Esophagus muscularis mucosa (tissue), 4 donors: ENCODE data around the gene KCNJ6. TPM values are rescaled to one million over a fixed set of nuclear protein-coding genes. Genes with fewer than 3 reads are reported as not detected.

Experiments used
- DNase-seq: peaks from one replicate; pipeline ENCODE4 v3.0.0-alpha.2; 2017; ENCODE audit errors: extremely low spot score
- H3K27ac ChIP-seq, 4 donors: fragments of 200-600 bp; sonication (generic); replicated peaks in 1 of 4; 1 replicate in 3 of 4; 2 replicates in 1 of 4; pipeline ENCODE4 v1.5.1; 2016 to 2019; ENCODE audit warnings: mild to moderate bottlenecking in 1 of 4
- H3K27me3 ChIP-seq, 4 donors: fragments of 200-600 bp; sonication (generic); one replicate each; pipeline versions ENCODE4 v1.5.1 to v1.6.0; 2016 to 2019
- H3K36me3 ChIP-seq, 4 donors: fragments of 200-600 bp; sonication (generic); one replicate each; pipeline ENCODE4 v1.5.1; 2016 to 2019
- H3K4me1 ChIP-seq, 4 donors: fragments of 200-600 bp; sonication (generic); one replicate each; pipeline ENCODE4 v1.5.1; 2016 to 2019
- H3K4me3 ChIP-seq, 4 donors: fragments of 200-600 bp; sonication (generic); 1 replicate in 2 of 4; 2 replicates in 2 of 4; pipeline ENCODE4 v1.5.1; 2016 to 2019; ENCODE audit warnings: mild to moderate bottlenecking in 4 of 4, moderate library complexity in 1 of 4
- H3K9me3 ChIP-seq, 4 donors: fragments of 200-600 bp; sonication (generic); 1 replicate in 3 of 4; 2 replicates in 1 of 4; pipeline ENCODE4 v1.5.1; 2016 to 2019
- EP300 ChIP-seq: sonication (generic); formaldehyde crosslinking; IDR thresholded peaks from one replicate; pipeline ENCODE4 v1.6.1; 2017; ENCODE audit warnings: antibody characterized with exemption
- POLR2A ChIP-seq: fragments of 450-650 bp; IDR thresholded peaks from one replicate; pipeline ENCODE4 v1.6.1; 2017; ENCODE audit warnings: antibody characterized with exemption, moderate library complexity, mild to moderate bottlenecking, low read depth
- POLR2AphosphoS5 ChIP-seq, 2 donors: sonication (generic); formaldehyde crosslinking; IDR thresholded peaks; one replicate each; pipeline ENCODE4 v1.6.1; 2017; ENCODE audit warnings: antibody characterized with exemption in 2 of 2
- WGBS: methylation state at CpG from one replicate; pipeline ENCODE4 v1.1.5; 2018; 5-methylcytosine and 5-hydroxymethylcytosine counted together
- intact Hi-C: fragments of 100-400 bp; cut with DNase I; formaldehyde crosslinking; loops from one replicate; pipeline ENCODE4 v1.15.1; 2023
- total RNA-seq, 4 donors: library from RNA; depleted of rRNA; stranded (reverse); fragments of >200 nt; gene quantifications; one replicate each; pipeline versions ENCODE4 v1.1.0 to v1.2.1, GENCODE V29; 2016
- TF ChIP-seq, protein P1 (sequence below), 3 experiments: fragments of 200-600 bp in 2 of 3; fragments of 450-650 bp in 1 of 3; sonication (generic) in 2 of 3; IDR thresholded peaks; one replicate each; pipeline ENCODE4 v1.5.1; 2017 to 2019; ENCODE audit warnings: antibody characterized with exemption in 3 of 3, mild to moderate bottlenecking in 2 of 3, moderate library complexity in 1 of 3

KCNJ6 gene
- total RNA-seq, 4 donors from 2014 or later, result under 0.01 TPM; not detected in 2

GRCh38 chr21:37799211-37800056, 116.8 kb downstream of the KCNJ6 start:
- H3K9me3 ChIP-seq, result peaks cover 0 to 7% (median 0%) of the 10 kb centered on the region in 4 donors
- no peaks in the 10 kb centered on the region for H3K4me1 ChIP-seq
- no peaks in the 10 kb centered on the region for H3K36me3 ChIP-seq
- TF ChIP-seq, protein P1, sequence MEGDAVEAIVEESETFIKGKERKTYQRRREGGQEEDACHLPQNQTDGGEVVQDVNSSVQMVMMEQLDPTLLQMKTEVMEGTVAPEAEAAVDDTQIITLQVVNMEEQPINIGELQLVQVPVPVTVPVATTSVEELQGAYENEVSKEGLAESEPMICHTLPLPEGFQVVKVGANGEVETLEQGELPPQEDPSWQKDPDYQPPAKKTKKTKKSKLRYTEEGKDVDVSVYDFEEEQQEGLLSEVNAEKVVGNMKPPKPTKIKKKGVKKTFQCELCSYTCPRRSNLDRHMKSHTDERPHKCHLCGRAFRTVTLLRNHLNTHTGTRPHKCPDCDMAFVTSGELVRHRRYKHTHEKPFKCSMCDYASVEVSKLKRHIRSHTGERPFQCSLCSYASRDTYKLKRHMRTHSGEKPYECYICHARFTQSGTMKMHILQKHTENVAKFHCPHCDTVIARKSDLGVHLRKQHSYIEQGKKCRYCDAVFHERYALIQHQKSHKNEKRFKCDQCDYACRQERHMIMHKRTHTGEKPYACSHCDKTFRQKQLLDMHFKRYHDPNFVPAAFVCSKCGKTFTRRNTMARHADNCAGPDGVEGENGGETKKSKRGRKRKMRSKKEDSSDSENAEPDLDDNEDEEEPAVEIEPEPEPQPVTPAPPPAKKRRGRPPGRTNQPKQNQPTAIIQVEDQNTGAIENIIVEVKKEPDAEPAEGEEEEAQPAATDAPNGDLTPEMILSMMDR (IDR thresholded peaks at IDR 0.05), result no peak
- TF ChIP-seq POLR2A, result no peak
- no peak for TF ChIP-seq EP300
- TF ChIP-seq POLR2AphosphoS5 (IDR thresholded peaks at IDR 0.05), result no peak
- WGBS, result 30% methylated on average over 3 of the region's 3 CpGs
- no peak overlapping the region for H3K4me3 ChIP-seq
- intact Hi-C loops, result no loop called here
- DNase-seq, result no peak
- H3K27me3 ChIP-seq, result peaks cover 0 to 30% (median 2%) of the 10 kb centered on the region in 4 donors
- H3K27ac ChIP-seq, result no peak overlapping the region

DNA sequence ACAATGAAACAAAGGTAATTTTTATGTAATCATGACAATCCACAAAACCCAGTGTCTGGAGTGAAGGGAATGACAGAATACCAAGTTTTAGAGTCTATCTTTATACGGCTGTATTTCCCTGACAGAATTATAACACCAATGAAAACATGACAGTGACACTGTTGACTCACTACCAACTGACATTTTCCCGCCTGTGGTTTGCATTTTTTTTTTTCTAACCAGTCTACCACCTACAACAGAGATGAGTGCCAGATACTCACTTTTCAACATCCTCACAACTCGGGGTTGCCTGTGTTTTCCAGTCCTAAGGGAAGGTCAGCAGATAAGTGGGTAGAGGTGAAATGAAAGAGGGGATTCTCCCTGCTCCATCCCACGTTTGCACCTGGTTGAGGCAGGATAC, 118.9 kb downstream of the KCNJ6 start:
- intact Hi-C loops, result no loop called here
- TF ChIP-seq POLR2AphosphoS5 (IDR thresholded peaks at IDR 0.05) (no peak), POLR2A (no peak), EP300 (no peak)
- TF ChIP-seq, protein P1 (IDR thresholded peaks at IDR 0.05), result no peak
- Histone ChIP-seq H3K4me1 (no peaks in the 10 kb centered on the region), H3K27me3 (peaks cover 0 to 17% (median 2%) of the 10 kb centered on the region in 4 donors), H3K27ac (no peak overlapping the region), H3K4me3 (no peak overlapping the region), H3K36me3 (no peaks in the 10 kb centered on the region), H3K9me3 (no peaks in the 10 kb centered on the region)
- DNase-seq, result no peak
- WGBS, result 57% methylated on average over 4 of the region's 4 CpGs

DNA sequence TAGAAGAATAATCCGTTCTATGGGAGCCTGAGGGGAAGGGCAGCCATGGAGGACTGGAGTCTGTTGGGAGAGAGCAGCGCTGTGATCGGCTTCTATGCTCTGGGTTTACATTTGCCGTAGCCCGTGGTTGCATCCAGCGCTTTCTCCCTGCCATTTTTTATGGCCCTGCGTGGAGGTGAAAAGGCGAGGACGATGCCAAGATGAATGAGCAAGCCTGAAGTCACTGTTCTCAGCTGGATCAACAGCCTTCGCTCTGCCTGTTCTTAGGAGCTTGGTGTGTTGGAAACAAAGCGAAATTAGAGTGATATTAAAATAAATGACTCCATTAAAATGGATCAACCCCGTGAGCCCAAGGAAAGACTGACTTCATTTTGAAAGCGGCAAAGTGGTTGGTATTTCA, 120.2 kb downstream of the KCNJ6 start:
- WGBS, result 92% methylated on average over 13 of the region's 13 CpGs
- TF ChIP-seq, protein P1 (IDR thresholded peaks at IDR 0.05), result no peak
- TF ChIP-seq POLR2AphosphoS5 (IDR thresholded peaks at IDR 0.05), result no peak
- TF ChIP-seq POLR2A, result no peak
- TF ChIP-seq EP300, result no peak
- H3K36me3 ChIP-seq, result no peaks in the 10 kb centered on the region
- no peak for DNase-seq
- no peaks in the 10 kb centered on the region for H3K9me3 ChIP-seq
- peaks cover 0 to 4% (median 0%) of the 10 kb centered on the region in 4 donors for H3K27me3 ChIP-seq
- H3K4me1 ChIP-seq, result no peaks in the 10 kb centered on the region
- no peak overlapping the region for H3K27ac ChIP-seq
- H3K4me3 ChIP-seq, result no peak overlapping the region
- intact Hi-C loops, result no loop called here

- Histone ChIP-seq H3K4me1 (no peaks in the 10 kb centered on the region), H3K27me3 (peaks cover 0 to 3% (median 0%) of the 10 kb centered on the region in 4 donors), H3K4me3 (no peak overlapping the region), H3K27ac (no peak overlapping the region), H3K36me3 (no peaks in the 10 kb centered on the region), H3K9me3 (peaks cover 0 to 7% (median 0%) of the 10 kb centered on the region in 4 donors)
- WGBS, result 58% methylated on average over 1 of the region's 1 CpG
- TF ChIP-seq POLR2A, result no peak
- TF ChIP-seq POLR2AphosphoS5 (IDR thresholded peaks at IDR 0.05), result no peak
- TF ChIP-seq, protein P1 (IDR thresholded peaks at IDR 0.05), result no peak
- no peak for TF ChIP-seq EP300
- DNase-seq, result no peak
- intact Hi-C loops, result no loop called here
These were observed 122.6 kb downstream of the KCNJ6 start for GRCh38 chr21:37793660-37794059.
